A549 (cell line): ENCODE measurements around the gene PRR20D. TPM values are rescaled to one million over a fixed set of nuclear protein-coding genes. Genes with fewer than 3 reads are reported as not detected.
"Not testable (repeated sequence)": the region's sequence is repeated elsewhere in the genome, so short reads cannot be mapped to it uniquely, and the experiment has no call there.

Source experiments
- ATAC-seq, 2 experiments: fragments of 200-7000 bp in 1 of 2; fragments of >200 bp in 1 of 2; cut with Nextera tagmentation in 1 of 2; cut with Tn5 transposase in 1 of 2; 3 replicates each; pipeline versions ENCODE4 v1.8.0 to v1.9.1; 2018 to 2020; ENCODE audit warnings: mild to moderate bottlenecking in 1 of 2, moderate library complexity in 1 of 2
- CTCF ChIA-PET: fragments of 300-600 bp; sonication (Branson Sonifier 250); formaldehyde crosslinking; extraction: SDS; loops from one replicate; lab custom pipeline; 2021; ENCODE audit warnings: antibody characterized with exemption, inconsistent platforms; lab: Yijun Ruan, JAX
- POLR2A ChIA-PET: fragments of 350-600 bp; formaldehyde crosslinking; extraction: SDS; loops from one replicate; lab custom pipeline; 2021; ENCODE audit warnings: antibody characterized with exemption, inconsistent platforms; lab: Yijun Ruan, JAX
- DNase-seq, 2 experiments: peaks; one replicate each; pipeline versions ENCODE4 v3.0.0 to v3.0.0-alpha.2; 2011 to 2016; ENCODE audit warnings: low read depth in 1 of 2, low spot score in 1 of 2
- FAIRE-seq: peaks from 2 replicates; lab custom pipeline; 2011; peaks lifted over from hg19 to GRCh38; lab: Jason Lieb, UNC
- H3K27ac ChIP-seq, 2 experiments: fragments of >200 bp; sonication (Bioruptor Twin); formaldehyde crosslinking; 3 replicates each; pipeline ENCODE4 v1.5.1; 2016 to 2017
- H3K4me1 ChIP-seq: fragments of >200 bp; sonication (Bioruptor Twin); formaldehyde crosslinking; 3 replicates; pipeline ENCODE4 v1.6.1; 2016
- H3K4me2 ChIP-seq: fragments of >200 bp; sonication (Bioruptor Twin); formaldehyde crosslinking; 3 replicates; pipeline ENCODE4 v1.6.1; 2016
- H3K4me3 ChIP-seq: fragments of >200 bp; sonication (Bioruptor Twin); formaldehyde crosslinking; 3 replicates; pipeline ENCODE4 v1.5.1; 2016
- H3K9me3 ChIP-seq: fragments of >200 bp; sonication (Bioruptor Twin); formaldehyde crosslinking; 3 replicates; pipeline ENCODE4 v1.6.1; 2016
- CBX2 ChIP-seq: fragments of 200-600 bp; sonication (generic); IDR thresholded peaks from 2 replicates; pipeline ENCODE4 v1.6.1; 2016; ENCODE audit warnings: low read depth, mild to moderate bottlenecking, borderline replicate concordance
- CBX8 ChIP-seq: fragments of 200-600 bp; sonication (generic); IDR thresholded peaks from 2 replicates; pipeline ENCODE4 v1.6.1; 2016
- EHF ChIP-seq: fragments of 250-450 bp; sonication (Bioruptor Pico); IDR thresholded peaks from 2 replicates; pipeline ENCODE4 v1.5.0; 2020; ENCODE audit warnings: mild to moderate bottlenecking
- ESRRA ChIP-seq: fragments of 150-350 bp; IDR thresholded peaks from 2 replicates; pipeline ENCODE4 v1.6.1; 2014; ENCODE audit warnings: mild to moderate bottlenecking, low read length, borderline replicate concordance
- FOSB ChIP-seq: fragments of 250-450 bp; sonication (Bioruptor Pico); IDR thresholded peaks from 2 replicates; pipeline ENCODE4 v1.5.0; 2020; ENCODE audit warnings: mild to moderate bottlenecking, moderate library complexity
- FOSL2 ChIP-seq, 2 experiments: fragments of 450-650 bp in 1 of 2; fragments of >200 bp in 1 of 2; sonication (Bioruptor Twin) in 1 of 2; formaldehyde crosslinking; IDR thresholded peaks; 2 replicates each; pipeline versions ENCODE4 v1.5.0 to v1.6.1; 2016 to 2020; ENCODE audit warnings: mild to moderate bottlenecking in 1 of 2, moderate library complexity in 1 of 2
- HEYL ChIP-seq: fragments of 250-450 bp; sonication (Bioruptor Pico); IDR thresholded peaks from 2 replicates; pipeline ENCODE4 v1.8.0; 2021; ENCODE audit warnings: mild to moderate bottlenecking, moderate library complexity
- HOXB13 ChIP-seq: fragments of 250-450 bp; sonication (Bioruptor Pico); IDR thresholded peaks from 2 replicates; pipeline ENCODE4 v1.5.0; 2020; ENCODE audit warnings: low read depth, mild to moderate bottlenecking, moderate library complexity
- HOXB5 ChIP-seq: fragments of 250-450 bp; sonication (Bioruptor Pico); IDR thresholded peaks from 2 replicates; pipeline ENCODE4 v1.5.0; 2020; ENCODE audit warnings: mild to moderate bottlenecking, moderate library complexity
- JUN ChIP-seq, 2 experiments: fragments of >200 bp; sonication (Bioruptor Twin); formaldehyde crosslinking; IDR thresholded peaks; 2 replicates in 1 of 2; 3 replicates in 1 of 2; pipeline ENCODE4 v1.6.1; 2016 to 2017
- MAZ ChIP-seq: fragments of 150-350 bp; IDR thresholded peaks from 2 replicates; pipeline ENCODE4 v1.6.1; 2014; ENCODE audit warnings: antibody characterized with exemption, low read depth, low read length, borderline replicate concordance
- MYC ChIP-seq: IDR thresholded peaks from 2 replicates; pipeline ENCODE4 v1.6.1; 2012; ENCODE audit warnings: mild to moderate bottlenecking, inconsistent platforms, low read length, improper control_type of control experiment, borderline replicate concordance
- NPAS2 ChIP-seq: fragments of 250-450 bp; sonication (Bioruptor Pico); IDR thresholded peaks from 2 replicates; pipeline ENCODE4 v1.8.0; 2022; ENCODE audit warnings: mild to moderate bottlenecking, moderate library complexity, borderline replicate concordance
- NR3C1 ChIP-seq: fragments of >200 bp; sonication (Bioruptor Twin); formaldehyde crosslinking; IDR thresholded peaks from 3 replicates; pipeline ENCODE4 v1.6.1; 2017
- PHF8 ChIP-seq: fragments of 200-600 bp; sonication (generic); IDR thresholded peaks from 2 replicates; pipeline ENCODE4 v1.6.1; 2016; ENCODE audit warnings: low read depth, mild to moderate bottlenecking, antibody characterized with exemption, moderate library complexity, borderline replicate concordance
- POLR2A ChIP-seq: IDR thresholded peaks from 2 replicates; pipeline ENCODE4 v1.6.1; 2012; ENCODE audit warnings: mild to moderate bottlenecking, low read length
- RARB ChIP-seq: fragments of 250-450 bp; sonication (Bioruptor Pico); IDR thresholded peaks from 2 replicates; pipeline ENCODE4 v1.8.0; 2021; ENCODE audit warnings: mild to moderate bottlenecking, moderate library complexity
- TP53 ChIP-seq: fragments of 250-450 bp; sonication (Bioruptor Pico); IDR thresholded peaks from 2 replicates; pipeline ENCODE4 v1.5.0; 2021; ENCODE audit warnings: mild to moderate bottlenecking, moderate library complexity
- ZNF302 ChIP-seq: fragments of 250-450 bp; sonication (Bioruptor Pico); IDR thresholded peaks from 2 replicates; pipeline ENCODE4 v1.9.0; 2021; ENCODE audit warnings: inconsistent platforms, mild to moderate bottlenecking, moderate library complexity
- WGBS: methylation state at CpG from one replicate; pipeline ENCODE4 v1.1.6; 2017; ENCODE audit errors: missing lambda C conversion rate; 5-methylcytosine and 5-hydroxymethylcytosine counted together
- polyA plus RNA-seq, 4 experiments: library from polyadenylated mRNA; depleted of rRNA in 3 of 4; stranded (reverse); fragments of >200 nt; fragmentation: RNase III in 1 of 4; extraction: RNeasy Plus Mini Kit Qiagen cat#74134 plus additional on column Dnase treatment in 1 of 4; gene quantifications; 2 replicates in 3 of 4; 3 replicates in 1 of 4; pipeline ENCODE4 v1.2.3, GENCODE V29; 2011 to 2017
- TF ChIP-seq, protein P1 (sequence below): fragments of 450-650 bp; IDR thresholded peaks from 2 replicates; pipeline ENCODE4 v1.6.1; 2014; ENCODE audit warnings: antibody characterized with exemption
- TF ChIP-seq, protein P2 (sequence below): fragments of 150-350 bp; IDR thresholded peaks from 2 replicates; pipeline ENCODE4 v1.6.1; 2014; ENCODE audit warnings: low read depth, mild to moderate bottlenecking, low read length
- TF ChIP-seq, protein P3 (sequence below): fragments of >200 bp; sonication (Bioruptor Twin); formaldehyde crosslinking; IDR thresholded peaks from 2 replicates; pipeline ENCODE4 v1.6.1; 2016
- TF ChIP-seq, protein P4 (sequence below): fragments of 250-450 bp; sonication (Bioruptor Pico); IDR thresholded peaks from 2 replicates; pipeline ENCODE4 v1.5.0; 2020; ENCODE audit warnings: low read depth, mild to moderate bottlenecking, moderate library complexity

The PRR20D gene
- polyA plus RNA-seq, 2 of the 4 experiments (the other 2 are of a cell fraction): not detected

DNA sequence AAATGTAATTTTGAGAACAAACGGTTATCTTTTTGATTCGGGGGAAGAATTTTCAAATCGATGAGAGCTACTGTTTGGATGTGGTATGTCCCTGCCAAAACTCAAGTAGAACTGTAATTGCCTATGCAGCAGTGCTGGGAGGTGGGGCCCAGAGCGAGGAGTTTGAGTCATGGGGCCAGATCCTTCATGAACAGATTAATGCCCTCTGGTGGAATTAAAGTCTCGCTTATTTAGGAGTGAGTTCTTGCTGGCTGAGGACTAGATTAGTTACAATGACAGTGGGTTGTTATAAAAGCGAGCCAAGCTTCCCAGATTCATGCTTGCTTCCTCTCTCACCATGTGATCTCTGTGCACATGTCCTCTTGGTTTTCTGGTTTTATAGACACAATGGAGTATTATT, 31.5 kb upstream of the PRR20D start:
- Histone ChIP-seq H3K4me1 (no peaks in the 10 kb centered on the region), H3K4me2 (no peak overlapping the region), H3K27ac (no peak overlapping the region), H3K9me3 (no peaks in the 10 kb centered on the region), H3K4me3 (no peak overlapping the region)
- ATAC-seq: no peak
- FAIRE-seq: no peak
- TF ChIP-seq ZNF302 (CRISPR knock-in tag): no peak
- no peak for TF ChIP-seq FOSL2 (IDR thresholded peaks at IDR 0.05)
- no peak for TF ChIP-seq FOSL2 (CRISPR knock-in tag; IDR thresholded peaks at IDR 0.05)
- no peak for TF ChIP-seq PHF8
- TF ChIP-seq NPAS2 (CRISPR knock-in tag): no peak
- TF ChIP-seq, protein P1, sequence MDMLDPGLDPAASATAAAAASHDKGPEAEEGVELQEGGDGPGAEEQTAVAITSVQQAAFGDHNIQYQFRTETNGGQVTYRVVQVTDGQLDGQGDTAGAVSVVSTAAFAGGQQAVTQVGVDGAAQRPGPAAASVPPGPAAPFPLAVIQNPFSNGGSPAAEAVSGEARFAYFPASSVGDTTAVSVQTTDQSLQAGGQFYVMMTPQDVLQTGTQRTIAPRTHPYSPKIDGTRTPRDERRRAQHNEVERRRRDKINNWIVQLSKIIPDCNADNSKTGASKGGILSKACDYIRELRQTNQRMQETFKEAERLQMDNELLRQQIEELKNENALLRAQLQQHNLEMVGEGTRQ: no peak
- no peak for TF ChIP-seq CBX2
- DNase-seq: peak in 1 of 2 experiments; percentile 0
- ChIA-PET CTCF (no interaction called here), POLR2A (no interaction called here)
- 4% methylated on average over 6 of the region's 6 CpGs for WGBS

DNA sequence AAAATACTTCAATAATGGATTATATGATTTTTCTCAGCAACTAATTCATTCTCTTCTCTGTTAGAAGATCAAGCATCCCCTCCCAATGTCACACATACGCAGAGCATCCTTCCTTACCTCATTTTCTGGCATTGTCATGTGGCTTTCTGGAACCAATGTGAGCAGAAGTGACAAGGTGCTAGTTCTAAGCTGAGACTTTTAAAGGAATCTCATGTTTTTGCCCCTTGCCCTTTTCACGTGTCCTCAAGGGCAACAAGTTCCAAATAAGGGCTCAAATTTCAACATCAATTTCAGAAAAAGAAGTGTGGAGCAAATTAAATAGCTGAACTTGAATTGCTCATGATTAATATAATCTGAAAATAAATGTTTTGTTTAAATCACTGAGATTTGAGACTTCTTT, 24.3 kb upstream of the PRR20D start:
- Histone ChIP-seq H3K27ac (no peak overlapping the region), H3K9me3 (no peaks in the 10 kb centered on the region), H3K4me2 (no peak overlapping the region), H3K4me3 (no peak overlapping the region), H3K4me1 (no peaks in the 10 kb centered on the region)
- TF ChIP-seq EHF (CRISPR knock-in tag) (no peak), CBX8 (no peak), HEYL (CRISPR knock-in tag) (no peak), ESRRA (no peak), HOXB5 (no peak), FOSB (CRISPR knock-in tag) (no peak), TP53 (CRISPR knock-in tag) (no peak), POLR2A (no peak), MYC (no peak), HOXB13 (CRISPR knock-in tag) (no peak), PHF8 (no peak), FOSL2 (IDR thresholded peaks at IDR 0.05) (no peak), FOSL2 (CRISPR knock-in tag; IDR thresholded peaks at IDR 0.05) (no peak), MAZ (no peak)
- TF ChIP-seq, protein P2, sequence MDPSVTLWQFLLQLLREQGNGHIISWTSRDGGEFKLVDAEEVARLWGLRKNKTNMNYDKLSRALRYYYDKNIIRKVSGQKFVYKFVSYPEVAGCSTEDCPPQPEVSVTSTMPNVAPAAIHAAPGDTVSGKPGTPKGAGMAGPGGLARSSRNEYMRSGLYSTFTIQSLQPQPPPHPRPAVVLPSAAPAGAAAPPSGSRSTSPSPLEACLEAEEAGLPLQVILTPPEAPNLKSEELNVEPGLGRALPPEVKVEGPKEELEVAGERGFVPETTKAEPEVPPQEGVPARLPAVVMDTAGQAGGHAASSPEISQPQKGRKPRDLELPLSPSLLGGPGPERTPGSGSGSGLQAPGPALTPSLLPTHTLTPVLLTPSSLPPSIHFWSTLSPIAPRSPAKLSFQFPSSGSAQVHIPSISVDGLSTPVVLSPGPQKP: no peak
- TF ChIP-seq, protein P3, sequence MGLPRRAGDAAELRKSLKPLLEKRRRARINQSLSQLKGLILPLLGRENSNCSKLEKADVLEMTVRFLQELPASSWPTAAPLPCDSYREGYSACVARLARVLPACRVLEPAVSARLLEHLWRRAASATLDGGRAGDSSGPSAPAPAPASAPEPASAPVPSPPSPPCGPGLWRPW: no peak
- WGBS: 1% methylated on average over 2 of the region's 2 CpGs
- ATAC-seq (no peak), FAIRE-seq (no peak), DNase-seq (no peak)
- ChIA-PET POLR2A (no interaction called here), CTCF (no interaction called here)

DNA sequence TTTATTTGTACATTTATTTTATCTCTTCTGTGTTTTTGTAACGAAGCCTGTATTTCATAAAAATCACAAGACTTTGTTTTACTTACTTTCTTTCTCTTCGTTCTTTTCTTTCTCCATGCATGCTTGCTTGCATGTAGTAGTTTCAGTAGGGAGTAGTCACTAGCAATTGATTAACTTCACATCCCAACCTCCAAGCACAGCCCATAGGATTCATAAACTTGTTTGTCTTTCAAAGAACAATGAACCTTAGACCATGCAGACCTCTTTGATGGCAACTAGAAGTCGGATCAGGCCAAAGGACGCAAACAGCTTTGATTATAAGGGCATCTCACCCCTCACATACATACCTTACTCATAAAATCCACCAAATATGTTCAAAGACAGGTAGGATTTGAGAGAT, 22.8 kb upstream of the PRR20D start:
- TF ChIP-seq JUN (IDR thresholded peaks at IDR 0.05): no peak
- no peak for ATAC-seq
- CTCF ChIA-PET: no interaction called here
- Histone ChIP-seq H3K4me3 (no peak overlapping the region), H3K27ac (no peak overlapping the region), H3K4me2 (no peak overlapping the region), H3K9me3 (no peaks in the 10 kb centered on the region), H3K4me1 (no peaks in the 10 kb centered on the region)
- no peak for DNase-seq
- 3% methylated on average over 4 of the region's 4 CpGs for WGBS
- FAIRE-seq: no peak
- POLR2A ChIA-PET: no interaction called here

DNA sequence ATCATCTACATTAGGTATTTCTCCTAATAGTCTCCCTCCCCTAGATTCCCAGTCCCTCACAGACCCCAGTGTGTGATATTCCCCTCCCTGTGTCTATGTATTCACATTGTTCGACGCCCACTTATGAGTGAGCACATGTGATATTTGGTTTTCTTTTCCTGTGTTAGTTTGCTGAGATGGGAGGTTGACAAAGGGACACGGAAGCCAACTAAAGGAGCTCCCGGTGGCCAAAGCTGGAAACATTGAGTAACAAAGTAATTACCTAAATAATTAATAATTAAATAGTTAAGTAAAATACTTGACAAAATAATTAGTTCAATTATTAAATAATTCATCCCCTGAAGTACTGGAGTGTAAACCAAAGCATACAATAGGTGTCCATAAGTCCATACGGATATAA, 21.4 kb upstream of the PRR20D start:
- TF ChIP-seq RARB (CRISPR knock-in tag) (no peak), NR3C1 (no peak)
- TF ChIP-seq, protein P4, sequence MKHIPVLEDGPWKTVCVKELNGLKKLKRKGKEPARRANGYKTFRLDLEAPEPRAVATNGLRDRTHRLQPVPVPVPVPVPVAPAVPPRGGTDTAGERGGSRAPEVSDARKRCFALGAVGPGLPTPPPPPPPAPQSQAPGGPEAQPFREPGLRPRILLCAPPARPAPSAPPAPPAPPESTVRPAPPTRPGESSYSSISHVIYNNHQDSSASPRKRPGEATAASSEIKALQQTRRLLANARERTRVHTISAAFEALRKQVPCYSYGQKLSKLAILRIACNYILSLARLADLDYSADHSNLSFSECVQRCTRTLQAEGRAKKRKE (CRISPR knock-in tag): no peak
- TF ChIP-seq, all 56 proteins: peak for 0
- 16% methylated on average over 5 of the region's 5 CpGs for WGBS
- Histone ChIP-seq H3K4me2 (no peak overlapping the region), H3K4me1 (no peaks in the 10 kb centered on the region), H3K27ac (no peak overlapping the region), H3K9me3 (no peaks in the 10 kb centered on the region), H3K4me3 (no peak overlapping the region)
- no peak for FAIRE-seq
- CTCF ChIA-PET: no interaction called here
- POLR2A ChIA-PET: no interaction called here
- no peak for ATAC-seq
- no peak for DNase-seq

DNA sequence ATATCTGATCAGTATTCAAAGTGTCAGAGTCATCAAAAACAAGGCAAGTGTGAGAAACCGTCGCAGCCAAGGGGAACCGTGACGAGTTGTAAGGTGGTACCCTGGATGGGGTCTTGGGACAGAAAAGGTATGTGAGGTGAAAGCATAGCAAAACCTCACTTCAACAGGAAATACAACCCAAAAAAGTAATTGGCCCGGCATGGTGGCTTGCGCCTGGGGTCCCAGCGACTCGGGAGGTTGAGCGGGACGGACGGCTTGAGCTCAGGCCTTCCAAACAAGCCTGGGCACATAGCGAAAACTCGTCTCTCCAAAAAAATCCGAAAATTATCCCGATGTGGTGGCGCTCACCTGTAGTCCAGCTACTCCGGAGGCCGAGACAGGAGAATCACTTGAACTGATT, 20.7 kb upstream of the PRR20D start:
- CTCF ChIA-PET, H3K9me3 ChIP-seq, POLR2A ChIA-PET, DNase-seq, H3K4me3 ChIP-seq, H3K27ac ChIP-seq, FAIRE-seq, ATAC-seq, H3K4me2 ChIP-seq, H3K4me1 ChIP-seq: not testable (repeated sequence)
- WGBS: 51% methylated on average over 10 of the region's 18 CpGs
